Measurements from ENCODE around the gene ADGRB2.

The ADGRB2 gene

DNA sequence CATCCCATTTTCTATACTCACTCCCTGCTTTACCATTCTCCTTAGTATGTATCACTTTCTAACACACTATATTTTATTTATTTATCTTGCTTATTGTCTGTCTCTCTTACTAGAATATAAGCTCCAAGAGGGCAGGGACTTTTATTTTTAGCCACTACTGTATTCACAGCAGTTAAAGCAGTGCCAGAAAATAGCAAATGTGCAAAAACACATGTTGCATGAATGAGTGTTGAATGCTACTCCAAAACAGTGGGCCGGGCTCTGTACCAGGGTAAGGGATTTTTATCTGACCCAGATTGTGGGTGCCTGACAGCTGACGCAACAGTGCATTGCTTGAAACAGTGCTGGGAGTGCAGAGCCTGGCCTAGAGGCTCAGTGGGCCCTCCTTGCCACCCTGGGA, 85.0 kb downstream of the ADGRB2 start:
- DNase-seq (ENCODE audit: low read depth in 2 of 2): no peak

GRCh38 chr1:31678681-31679080, 85.5 kb downstream of the ADGRB2 start:
- DNase-seq (ENCODE audit: low read depth in 2 of 2): no peak

DNA sequence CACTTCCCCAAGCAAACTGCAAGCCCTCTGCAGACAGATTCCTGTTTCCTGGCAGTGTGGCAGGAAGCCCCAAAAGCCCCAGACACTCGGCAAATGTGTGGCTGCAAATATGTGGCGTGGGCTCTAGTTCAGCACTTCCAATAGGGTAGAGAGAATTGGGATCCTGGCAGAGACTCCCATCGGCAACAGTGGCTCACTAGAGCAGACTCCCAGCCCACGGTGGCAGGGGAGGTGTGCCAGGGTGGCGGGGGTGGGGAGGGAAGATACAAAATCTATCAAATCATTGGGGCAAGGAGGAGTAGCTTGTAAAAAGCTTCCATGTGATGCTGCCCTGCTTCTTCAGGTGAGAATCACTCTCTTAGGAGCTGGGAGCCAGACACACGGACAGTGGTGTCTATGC, 86.2 kb downstream of the ADGRB2 start:
- DNase-seq (ENCODE audit: low read depth in 2 of 2): no peak

DNA sequence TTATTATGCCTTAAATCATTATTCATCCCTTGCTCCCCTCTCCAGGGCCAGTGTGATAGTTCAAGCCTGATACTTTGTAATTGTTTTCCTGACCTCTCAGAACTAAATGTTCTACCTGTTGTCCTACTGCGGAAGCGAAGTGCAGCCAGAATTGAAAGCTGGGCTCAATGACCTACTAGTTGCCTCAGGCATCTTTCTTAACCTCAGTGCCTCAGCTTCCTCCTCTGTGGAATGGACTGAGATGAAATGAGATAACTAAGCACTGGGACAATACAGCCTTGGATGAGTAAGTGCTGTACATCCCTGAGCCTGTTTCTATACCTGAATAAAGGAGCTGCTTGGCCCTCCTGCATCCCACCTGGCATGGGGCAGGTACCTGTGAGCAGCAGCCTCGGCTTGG, 86.7 kb downstream of the ADGRB2 start:
- DNase-seq (ENCODE audit: low read depth in 2 of 2): no peak
